ENCODE results near the gene CFAP299.

The CFAP299 gene

GRCh38 chr4:80610845-80611677 lies 275.5 kb downstream of the CFAP299 start:
- no peaks in the 10 kb centered on the region for H3K9me2 ChIP-seq (replicated peaks; ENCODE audit: low read depth, low read length)
- H3K27me3 ChIP-seq (ENCODE audit: insufficient read depth, low read length, poor library complexity, severe bottlenecking): no peaks in the 10 kb centered on the region
- H2AFZ ChIP-seq (ENCODE audit: low read length): no peak overlapping the region
- no peaks in the 10 kb centered on the region for H3K9me3 ChIP-seq (ENCODE audit: insufficient read depth, low read depth, low read length)
- TF ChIP-seq EZH2phosphoT487 (IDR thresholded peaks at IDR 0.05; ENCODE audit: borderline replicate concordance) (no peak), CTCF (conservative IDR thresholded peaks at IDR 0.05; ENCODE audit: low read length) (no peak)
- no peaks in the 10 kb centered on the region for H3F3A ChIP-seq (ENCODE audit: low read depth)
- H3K9ac ChIP-seq (ENCODE audit: low read depth, low read length, poor library complexity, severe bottlenecking): no peak overlapping the region
- H3K79me2 ChIP-seq (ENCODE audit: insufficient read depth, low read length): no peaks in the 10 kb centered on the region
- peak overlapping the region; percentile 39 for H3K4me3 ChIP-seq (ENCODE audit: low read length, poor library complexity, severe bottlenecking)
- no peaks in the 10 kb centered on the region for H3K36me3 ChIP-seq (ENCODE audit: insufficient read depth, low read length)
- peaks cover 44% of the 10 kb centered on the region for H3K4me1 ChIP-seq (ENCODE audit: insufficient read depth, low read length, poor library complexity, severe bottlenecking)
- H4K20me1 ChIP-seq (ENCODE audit: insufficient read depth, low read length, poor library complexity, severe bottlenecking): no peaks in the 10 kb centered on the region
- peak overlapping the region; percentile 60 for H3K4me2 ChIP-seq (ENCODE audit: low read depth, low read length, poor library complexity, severe bottlenecking)

GRCh38 chr4:80611678-80611979 lies 276.1 kb downstream of the CFAP299 start:
- Histone ChIP-seq H3K27me3 (ENCODE audit: insufficient read depth, low read length, poor library complexity, severe bottlenecking) (no peaks in the 10 kb centered on the region), H3K79me2 (ENCODE audit: insufficient read depth, low read length) (no peaks in the 10 kb centered on the region), H3K9me2 (replicated peaks; ENCODE audit: low read depth, low read length) (no peaks in the 10 kb centered on the region), H3K9me3 (ENCODE audit: insufficient read depth, low read depth, low read length) (no peaks in the 10 kb centered on the region), H3K4me3 (ENCODE audit: low read length, poor library complexity, severe bottlenecking) (peak overlapping the region; percentile 39), H2AFZ (ENCODE audit: low read length) (no peak overlapping the region), H3K9ac (ENCODE audit: low read depth, low read length, poor library complexity, severe bottlenecking) (no peak overlapping the region), H3K36me3 (ENCODE audit: insufficient read depth, low read length) (no peaks in the 10 kb centered on the region), H3K4me2 (ENCODE audit: low read depth, low read length, poor library complexity, severe bottlenecking) (peak overlapping the region; percentile 60), H4K20me1 (ENCODE audit: insufficient read depth, low read length, poor library complexity, severe bottlenecking) (no peaks in the 10 kb centered on the region), H3F3A (ENCODE audit: low read depth) (no peaks in the 10 kb centered on the region), H3K4me1 (ENCODE audit: insufficient read depth, low read length, poor library complexity, severe bottlenecking) (peaks cover 44% of the 10 kb centered on the region)
- TF ChIP-seq EZH2phosphoT487 (IDR thresholded peaks at IDR 0.05; ENCODE audit: borderline replicate concordance) (no peak), CTCF (conservative IDR thresholded peaks at IDR 0.05; ENCODE audit: low read length) (no peak)

GRCh38 chr4:80613470-80613869 lies 277.9 kb downstream of the CFAP299 start:
- H3F3A ChIP-seq (ENCODE audit: low read depth): no peaks in the 10 kb centered on the region
- no peak overlapping the region for H3K4me3 ChIP-seq (ENCODE audit: low read length, poor library complexity, severe bottlenecking)
- peaks cover 44% of the 10 kb centered on the region for H3K4me1 ChIP-seq (ENCODE audit: insufficient read depth, low read length, poor library complexity, severe bottlenecking)
- H3K9me3 ChIP-seq (ENCODE audit: insufficient read depth, low read depth, low read length): no peaks in the 10 kb centered on the region
- no peak for TF ChIP-seq CTCF (conservative IDR thresholded peaks at IDR 0.05; ENCODE audit: low read length)
- no peak for TF ChIP-seq EZH2phosphoT487 (IDR thresholded peaks at IDR 0.05; ENCODE audit: borderline replicate concordance)
- no peak overlapping the region for H3K4me2 ChIP-seq (ENCODE audit: low read depth, low read length, poor library complexity, severe bottlenecking)
- H3K36me3 ChIP-seq (ENCODE audit: insufficient read depth, low read length): no peaks in the 10 kb centered on the region
- no peaks in the 10 kb centered on the region for H3K27me3 ChIP-seq (ENCODE audit: insufficient read depth, low read length, poor library complexity, severe bottlenecking)
- H4K20me1 ChIP-seq (ENCODE audit: insufficient read depth, low read length, poor library complexity, severe bottlenecking): no peaks in the 10 kb centered on the region
- H3K9ac ChIP-seq (ENCODE audit: low read depth, low read length, poor library complexity, severe bottlenecking): no peak overlapping the region
- no peak overlapping the region; the same call in 1 of the 2 replicates for H2AFZ ChIP-seq (ENCODE audit: low read length)
- H3K79me2 ChIP-seq (ENCODE audit: insufficient read depth, low read length): no peaks in the 10 kb centered on the region
- no peaks in the 10 kb centered on the region for H3K9me2 ChIP-seq (replicated peaks; ENCODE audit: low read depth, low read length)

Measured in Loucy (cell line).